GM19468 (cell line): ENCODE results near the gene SPEF1.
"Not testable (repeated sequence)": the region's sequence is repeated elsewhere in the genome, so short reads cannot be mapped to it uniquely, and the experiment has no call there.

Experiments used
- ATAC-seq: cut with Tn5 transposase; IDR thresholded peaks from one replicate; pipeline ENCODE4 v1.9.1; 2021; ENCODE audit warnings: mild to moderate bottlenecking, moderate library complexity, moderate number of reproducible peaks; ENCODE audit not compliant: unreplicated experiment; ENCODE audit errors: extremely low read depth

SPEF1 gene

GRCh38 chr20:3781153-3781910 lies at the start of gene SPEF1:
SPEF1 (minus strand) TSS chr20:3781448; CDS start chr20:3781287, 161 bp downstream.
- no peak for ATAC-seq

DNA sequence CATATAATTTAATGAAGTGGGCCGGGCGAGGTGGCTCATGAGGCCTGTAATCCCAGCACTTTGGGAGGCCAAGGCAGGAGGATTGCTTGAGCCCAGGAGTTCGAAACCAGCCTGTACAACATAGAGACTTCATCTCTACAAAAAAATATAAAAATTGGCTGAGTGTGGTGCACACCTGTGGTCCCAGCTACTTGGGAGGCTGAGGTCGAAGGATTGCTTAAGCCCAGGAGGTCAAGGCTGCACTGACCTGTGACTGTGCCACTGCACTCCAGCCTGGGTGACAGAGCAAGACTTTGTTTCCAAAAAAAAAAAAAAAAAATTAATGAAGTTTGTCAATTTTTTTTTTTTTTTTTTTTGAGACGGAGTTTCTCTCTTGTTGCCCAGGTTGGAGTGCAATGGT lies 48.6 kb upstream of the SPEF1 start:
- not testable (repeated sequence) for ATAC-seq

- ATAC-seq = no peak
Measured at GRCh38 chr20:3828798-3829197, 47.5 kb upstream of the SPEF1 start.

GRCh38 chr20:3826420-3826819 lies 45.2 kb upstream of the SPEF1 start:
- no peak for ATAC-seq

GRCh38 chr20:3825526-3825925 lies 44.3 kb upstream of the SPEF1 start:
- ATAC-seq = no peak

- no peak for ATAC-seq
Measured at GRCh38 chr20:3823881-3824280, 42.6 kb upstream of the SPEF1 start.

DNA sequence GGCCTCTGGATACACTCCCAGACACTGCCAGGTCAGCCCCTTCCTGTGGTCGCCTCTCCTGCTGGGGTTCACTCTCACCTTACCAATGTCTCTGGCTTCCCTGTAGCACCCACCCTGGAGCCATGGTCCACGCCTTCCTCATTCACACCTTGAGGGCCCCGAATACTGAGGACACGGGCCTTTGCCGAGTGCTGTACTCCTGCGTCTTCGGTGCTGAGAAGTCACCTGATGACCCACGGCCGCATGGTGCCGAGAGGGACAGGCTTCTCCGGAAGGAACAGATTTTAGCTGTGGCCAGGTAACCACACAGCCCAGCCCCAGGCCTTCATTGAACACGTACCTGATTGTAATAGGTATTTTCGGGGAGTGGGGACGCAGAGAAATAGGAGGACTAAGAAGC lies 40.7 kb upstream of the SPEF1 start:
- no peak for ATAC-seq

DNA sequence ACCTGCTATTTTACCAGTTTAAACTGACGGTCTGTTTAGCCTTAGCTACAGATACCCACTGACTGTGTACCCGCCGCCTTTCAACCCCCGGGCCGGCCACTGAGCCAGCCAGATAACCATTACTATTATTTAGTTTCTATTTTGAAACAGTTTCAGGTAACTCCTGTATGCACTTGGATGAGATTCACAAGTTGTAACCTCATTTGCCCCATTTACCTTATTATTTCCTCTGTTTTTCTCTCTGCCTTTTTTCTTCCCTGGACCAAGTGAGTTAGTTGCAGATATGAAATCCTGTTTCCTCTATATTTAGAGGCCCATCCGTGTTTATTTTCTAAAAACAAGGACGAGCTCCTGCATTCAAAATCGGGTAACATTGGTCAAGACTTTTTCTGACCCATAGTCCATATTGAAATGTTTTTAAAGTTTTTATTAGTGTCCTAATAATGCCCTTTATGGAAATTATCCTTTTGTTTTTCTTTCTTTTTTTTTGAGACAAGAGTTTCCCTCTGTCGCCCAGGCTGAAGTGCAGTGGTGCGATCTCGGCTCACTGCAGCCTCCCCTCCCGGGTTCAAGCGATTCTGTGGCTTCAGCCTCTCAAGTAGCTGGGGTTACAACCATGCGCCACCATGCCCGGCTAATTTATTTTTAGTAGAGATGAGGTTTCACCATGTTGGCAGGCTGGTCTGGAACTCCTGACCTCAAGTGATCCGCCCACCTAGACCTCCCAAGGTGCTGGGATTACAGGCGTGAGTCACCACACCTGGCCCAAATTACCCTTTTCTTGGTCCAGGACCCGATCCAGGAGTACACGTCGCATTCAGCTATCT lies 39.9 kb upstream of the SPEF1 start:
- no peak for ATAC-seq

GRCh38 chr20:3820048-3820900 lies 39.0 kb upstream of the SPEF1 start, which contains the start of gene AP5S1:
AP5S1 (plus strand) TSS chr20:3820547; CDS start chr20:3822118, 1,571 bp downstream.
- ATAC-seq = peak; percentile 61

DNA sequence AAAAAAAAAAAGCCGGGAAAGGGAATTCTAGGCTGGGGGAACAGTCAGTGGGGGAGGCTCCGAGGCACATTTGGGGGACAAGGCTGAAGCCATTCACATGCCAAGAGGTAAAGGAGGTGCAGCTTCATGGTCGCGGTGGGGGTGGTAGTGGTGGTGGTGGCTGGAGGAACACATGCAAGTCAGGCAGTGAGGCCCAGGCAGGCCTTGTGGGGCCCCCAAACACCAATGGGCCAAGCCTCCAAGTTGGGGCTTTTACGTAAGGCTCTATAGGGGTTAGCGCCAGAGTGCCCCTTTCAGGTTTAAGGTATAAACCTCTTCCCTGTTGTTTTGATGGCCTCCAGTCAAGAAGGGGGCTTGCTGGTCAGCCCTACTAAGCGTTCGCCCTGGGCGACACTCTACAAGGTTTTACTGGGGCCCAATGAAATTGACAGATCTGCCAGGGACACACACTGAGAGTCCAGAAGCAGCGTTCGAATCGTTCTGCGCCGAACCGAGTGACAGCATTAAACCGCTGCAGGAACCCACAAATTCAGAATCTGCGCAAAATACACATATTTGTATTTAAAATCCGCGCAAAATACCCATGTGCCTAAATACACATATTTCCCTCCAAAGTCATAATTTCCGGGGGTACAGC lies 38.3 kb upstream of the SPEF1 start:
- no peak for ATAC-seq

DNA sequence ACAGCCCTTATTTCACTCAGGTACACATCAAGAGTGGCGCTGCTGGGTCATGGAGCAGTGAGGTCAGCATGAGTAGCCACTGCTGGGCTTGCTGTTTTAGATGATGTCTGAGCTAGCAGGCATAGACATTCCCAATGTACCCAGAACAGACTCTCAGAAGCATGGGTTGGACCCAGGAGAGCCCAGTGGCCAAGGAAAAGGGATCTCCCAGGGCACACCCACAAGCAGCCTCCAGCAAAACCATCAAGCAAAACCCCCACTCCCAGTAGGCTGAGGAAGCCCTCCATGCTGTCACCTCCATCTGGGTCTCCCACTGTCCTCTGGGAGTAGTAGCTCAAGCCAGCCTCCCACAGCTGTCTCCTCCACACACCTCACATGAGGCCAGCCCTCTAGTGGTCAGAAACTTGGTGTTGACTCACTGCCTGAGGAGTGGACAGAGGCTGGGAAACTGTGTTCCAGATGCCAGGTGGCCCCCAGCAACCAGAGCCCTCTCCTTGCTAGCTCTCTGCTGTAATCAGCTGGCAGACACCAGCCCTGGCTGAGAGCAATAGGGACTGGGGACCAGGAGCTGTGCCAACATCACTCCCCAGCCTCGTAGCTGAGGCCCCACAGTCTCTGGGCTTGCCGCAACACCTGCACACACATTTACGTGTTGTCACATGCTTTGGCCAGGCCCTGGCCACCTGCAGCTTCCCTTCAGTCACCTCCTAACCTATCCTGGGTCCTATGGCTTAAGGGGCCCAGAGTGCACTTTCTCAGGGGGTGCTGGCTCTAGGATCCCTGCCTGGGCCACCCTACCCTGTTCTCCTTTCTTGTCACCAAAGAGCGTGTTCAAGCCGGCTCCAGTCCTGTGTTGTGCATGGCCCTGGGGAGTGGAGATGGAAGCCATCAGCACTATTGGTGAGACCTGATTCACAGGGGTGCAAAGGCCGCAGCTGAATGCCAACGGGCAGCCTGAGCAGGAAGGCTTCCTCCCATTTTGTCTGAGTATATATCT lies 37.2 kb upstream of the SPEF1 start:
- ATAC-seq = no peak

GRCh38 chr20:3815703-3816315 lies 34.6 kb upstream of the SPEF1 start:
- ATAC-seq = no peak

DNA sequence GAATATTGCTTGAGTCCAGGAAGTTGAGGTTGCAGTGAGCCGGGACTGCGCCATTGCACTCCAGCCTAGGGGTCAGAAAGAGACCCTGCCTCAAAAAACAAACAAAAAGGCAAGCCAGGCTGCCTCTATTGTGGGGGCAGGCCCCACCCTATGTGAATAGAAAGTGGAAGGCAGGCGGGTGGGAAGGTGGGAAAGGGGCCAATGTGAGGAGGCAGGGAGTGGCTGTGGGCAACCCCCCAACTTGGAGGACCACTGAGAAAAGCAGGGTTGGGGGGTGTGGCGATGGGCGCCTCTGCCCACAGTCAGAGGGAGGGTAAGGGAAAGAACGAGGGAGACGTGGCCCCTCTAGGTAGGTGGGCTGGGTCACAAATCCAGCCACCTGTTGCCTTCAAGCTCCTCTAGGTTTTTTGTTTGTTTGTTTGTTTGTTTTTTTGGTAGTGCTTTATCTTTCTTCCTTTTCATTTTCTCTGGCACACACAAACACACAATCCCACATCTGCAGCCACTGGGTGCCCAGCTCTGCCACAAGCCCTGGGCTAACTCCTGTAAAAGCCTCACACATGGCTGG lies 33.8 kb upstream of the SPEF1 start:
- no peak for ATAC-seq

DNA sequence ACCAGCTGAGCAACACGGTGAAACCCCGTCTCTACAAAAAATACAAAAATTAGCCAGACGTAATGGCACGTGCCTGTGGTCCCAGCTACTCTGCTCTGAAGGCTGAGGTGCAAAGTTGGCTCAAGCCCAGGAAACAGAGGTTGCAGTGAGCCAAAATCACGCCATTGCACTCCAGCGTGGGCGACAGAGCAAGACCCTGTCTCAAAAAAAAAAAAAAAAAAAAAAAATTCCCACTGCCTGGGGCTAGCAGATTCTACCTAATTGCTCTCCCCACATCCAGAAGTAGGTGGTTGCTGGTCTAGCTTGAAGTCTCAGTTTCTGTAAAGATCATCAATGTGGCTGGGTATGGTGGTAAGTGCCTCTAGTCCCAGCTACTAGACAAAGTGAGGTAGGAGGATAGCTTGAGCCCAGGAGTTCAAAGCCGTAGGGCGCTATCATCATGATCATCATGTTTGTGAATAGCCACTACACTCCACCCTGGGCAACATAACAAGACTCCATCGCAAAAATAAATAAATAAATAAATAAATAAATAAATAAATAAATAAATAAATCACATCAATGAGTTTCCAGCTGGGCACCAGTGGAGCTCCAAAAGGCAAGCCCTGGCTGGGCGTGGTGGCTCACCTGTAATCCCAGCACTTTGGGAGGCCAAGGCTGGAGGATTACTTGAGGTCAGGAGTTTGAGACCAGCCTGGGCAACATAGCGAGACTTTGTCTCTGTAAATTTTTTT lies 32.8 kb upstream of the SPEF1 start:
- ATAC-seq = no peak

DNA sequence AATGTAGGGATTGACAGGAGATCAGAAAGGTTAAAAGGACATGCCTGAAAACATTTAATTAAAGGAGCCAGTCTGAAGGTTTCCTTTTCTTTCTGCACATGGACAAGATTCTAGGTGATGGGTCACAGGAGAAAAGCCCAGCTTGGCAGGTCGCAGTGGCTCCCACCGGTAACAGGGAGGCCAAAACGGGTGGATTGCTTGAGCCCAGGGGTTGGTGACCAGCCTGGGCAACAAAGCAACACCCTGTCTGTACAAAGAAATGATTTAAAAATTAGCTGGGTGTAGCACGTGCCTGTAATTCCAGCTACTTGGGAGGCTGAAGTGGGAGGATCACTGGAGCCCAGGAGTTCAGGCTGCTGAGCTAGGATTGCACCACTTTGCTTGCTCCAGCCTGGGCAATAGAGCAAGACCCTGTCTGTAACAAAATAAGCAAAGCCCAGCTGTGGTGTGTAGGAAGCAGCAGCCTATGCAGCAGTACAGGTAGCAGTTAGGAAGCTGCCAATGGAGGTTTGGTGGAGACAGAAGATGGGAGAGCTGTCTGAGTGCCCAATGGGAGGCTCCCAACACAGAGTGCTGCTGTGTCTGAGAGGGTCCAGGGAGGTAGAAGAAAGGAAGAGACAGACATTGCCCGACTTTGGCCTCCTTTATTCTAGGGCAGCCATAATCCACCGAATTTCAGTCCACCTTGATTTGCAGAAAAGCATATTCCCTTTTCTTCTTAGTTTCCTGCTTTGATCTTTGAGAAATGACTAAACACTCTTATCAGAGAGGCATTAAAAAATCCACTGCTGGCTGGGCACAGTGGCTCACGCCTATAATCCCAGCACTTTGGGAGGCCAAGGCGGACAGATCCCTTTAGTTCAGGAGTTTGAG lies 32.0 kb upstream of the SPEF1 start:
- ATAC-seq = no peak

GRCh38 chr20:3812259-3812681 lies 31.0 kb upstream of the SPEF1 start:
- ATAC-seq = no peak
